Endothelial cell of umbilical vein (primary cell): ENCODE measurements around the gene HMGN1. TPM values are rescaled to one million over a fixed set of nuclear protein-coding genes. Genes with fewer than 3 reads are reported as not detected.

Experiments
- BruUV-seq: library from RNA; stranded (reverse); fragments of 400-500 nt; replicated peaks from 2 replicates; lab custom pipeline; 2021; lab: Mats Ljungman, UMichigan
- CTCF ChIA-PET: fragments of 300-600, 350-600 bp; sonication (Branson Sonifier 250); formaldehyde crosslinking; loops from one replicate; lab custom pipeline; 2021; ENCODE audit warnings: antibody characterized with exemption, inconsistent platforms; lab: Charles Lee
- POLR2A ChIA-PET: fragments of 300-600, 350-600 bp; sonication (Branson Sonifier 250); formaldehyde crosslinking; loops from one replicate; lab custom pipeline; 2021; ENCODE audit warnings: antibody characterized with exemption, inconsistent platforms; lab: Charles Lee
- DNase-seq: peaks from one replicate; pipeline ENCODE4 v3.0.0-alpha.2; 2011; ENCODE audit warnings: low read depth, low spot score
- FAIRE-seq: peaks from 2 replicates; lab custom pipeline; 2011; peaks lifted over from hg19 to GRCh38; lab: Jason Lieb, UNC
- H2AFZ ChIP-seq: 2 replicates; pipeline ENCODE4 v1.6.0; 2012; ENCODE audit warnings: low read depth, low read length, control low read depth, inconsistent platforms
- H3K27ac ChIP-seq: 2 replicates; pipeline ENCODE4 v1.5.1; 2011; ENCODE audit warnings: low read depth, mild to moderate bottlenecking, control low read depth, low read length, moderate library complexity; ENCODE audit not compliant: insufficient read depth
- H3K27me3 ChIP-seq, 2 experiments: 2 replicates each; pipeline versions ENCODE4 v1.6.0 to v1.6.1; 2011; ENCODE audit warnings: low read length in 2 of 2, mixed read lengths in 1 of 2; ENCODE audit not compliant: control insufficient read depth in 2 of 2, insufficient read depth in 2 of 2
- H3K36me3 ChIP-seq, 2 experiments: 2 replicates in 1 of 2; 3 replicates in 1 of 2; pipeline ENCODE4 v1.5.1; 2011; ENCODE audit warnings: low read length in 2 of 2, mild to moderate bottlenecking in 1 of 2, moderate library complexity in 1 of 2; ENCODE audit not compliant: control insufficient read depth in 2 of 2, insufficient read depth in 2 of 2; ENCODE audit errors: extremely low read depth in 1 of 2
- H3K4me1 ChIP-seq: 3 replicates; pipeline ENCODE4 v1.5.1; 2011; ENCODE audit warnings: mild to moderate bottlenecking, low read length; ENCODE audit not compliant: control insufficient read depth, insufficient read depth; ENCODE audit errors: extremely low read depth
- H3K4me2 ChIP-seq: 2 replicates; pipeline ENCODE4 v1.6.1; 2011; ENCODE audit warnings: low read length, control low read depth, mixed read lengths; ENCODE audit not compliant: insufficient read depth
- H3K4me3 ChIP-seq, 3 experiments: fragments of 200-600 bp in 1 of 3; sonication (generic), shearing (Covaris generic) in 1 of 3; replicated peaks in 1 of 3; 2 replicates each; pipeline ENCODE4 v1.5.1; 2011 to 2016; ENCODE audit warnings: control low read depth in 3 of 3, low read length in 3 of 3, mild to moderate bottlenecking in 2 of 3, inconsistent platforms in 1 of 3, low read depth in 1 of 3, moderate library complexity in 1 of 3; ENCODE audit not compliant: insufficient read depth in 1 of 3
- H3K79me2 ChIP-seq: 2 replicates; pipeline ENCODE4 v1.6.0; 2012; ENCODE audit warnings: low read length, inconsistent platforms; ENCODE audit not compliant: control insufficient read depth, insufficient read depth
- H3K9ac ChIP-seq: replicated peaks from 2 replicates; pipeline ENCODE3; 2011; ENCODE audit warnings: low read length, control low read depth; ENCODE audit not compliant: insufficient read depth; ENCODE audit errors: extremely low read depth
- H3K9me1 ChIP-seq: replicated peaks from 3 replicates; pipeline ENCODE4 v1.6.0; 2011; ENCODE audit warnings: mild to moderate bottlenecking, low read length; ENCODE audit not compliant: control insufficient read depth, insufficient read depth; ENCODE audit errors: extremely low read depth
- H3K9me3 ChIP-seq: replicated peaks from 2 replicates; pipeline ENCODE4 v1.5.1; 2012; ENCODE audit warnings: low read length, inconsistent platforms; ENCODE audit not compliant: control insufficient read depth, insufficient read depth
- H4K20me1 ChIP-seq: replicated peaks from 2 replicates; pipeline ENCODE3; 2011; ENCODE audit warnings: mild to moderate bottlenecking, low read length; ENCODE audit not compliant: control insufficient read depth, insufficient read depth; ENCODE audit errors: extremely low read depth
- CTCF ChIP-seq, 2 donors: IDR thresholded peaks; 1 replicate in 1 of 2; 2 replicates in 1 of 2; pipeline ENCODE4 v1.5.1; 2011; ENCODE audit warnings: low read length in 2 of 2, mild to moderate bottlenecking in 2 of 2, moderate library complexity in 2 of 2, control low read depth in 1 of 2, inconsistent platforms in 1 of 2, low read depth in 1 of 2; ENCODE audit not compliant: insufficient read depth in 1 of 2; ENCODE audit errors: extremely low read depth in 1 of 2
- EZH2 ChIP-seq: IDR thresholded peaks from 2 replicates; pipeline ENCODE4 v1.6.1; 2012; ENCODE audit warnings: borderline replicate concordance, low read depth, mild to moderate bottlenecking, moderate library complexity, low read length, inconsistent platforms; ENCODE audit not compliant: severe bottlenecking
- FOS ChIP-seq: IDR thresholded peaks from 2 replicates; pipeline ENCODE4 v1.6.1; 2011; ENCODE audit warnings: mild to moderate bottlenecking, low read length, moderate library complexity, borderline replicate concordance; ENCODE audit not compliant: insufficient read depth
- GATA2 ChIP-seq: IDR thresholded peaks from 2 replicates; pipeline ENCODE4 v1.7.0; 2011; ENCODE audit warnings: low read depth, mild to moderate bottlenecking, moderate library complexity, mixed read lengths, low read length; ENCODE audit not compliant: insufficient read length, insufficient read depth
- JUN ChIP-seq: IDR thresholded peaks from 2 replicates; pipeline ENCODE4 v1.6.1; 2011; ENCODE audit warnings: borderline replicate concordance, low read depth; ENCODE audit not compliant: insufficient read length, insufficient read depth
- MYC ChIP-seq: IDR thresholded peaks from one replicate; pipeline ENCODE4 v1.6.1; 2011; ENCODE audit warnings: mild to moderate bottlenecking, low read depth, low read length
- POLR2A ChIP-seq: IDR thresholded peaks from 2 replicates; pipeline ENCODE4 v1.6.1; 2012; ENCODE audit warnings: low read depth, mild to moderate bottlenecking, control low read depth, low read length
- POLR2AphosphoS5 ChIP-seq: IDR thresholded peaks from 2 replicates; pipeline ENCODE4 v1.6.1; 2012; ENCODE audit warnings: low read depth, mild to moderate bottlenecking, control low read depth, low read length, moderate library complexity; ENCODE audit not compliant: insufficient read depth
- dilution Hi-C: fragments of 300-500 bp; cut with MboI; formaldehyde crosslinking; loops from one replicate; pipeline ENCODE4 v1.15.0; 2019; ENCODE audit warnings: low sequenced_read_pairs; ENCODE audit not compliant: extremely low pct_ligation_motif_present
- intact Hi-C: fragments of 100-400 bp; cut with micrococcal nuclease; formaldehyde crosslinking; loops from one replicate; pipeline ENCODE4 v1.10.0; 2022
- polyA plus RNA-seq, 4 experiments: library from polyadenylated mRNA; depleted of rRNA in 3 of 4; stranded (reverse) in 3 of 4; unstranded in 1 of 4; fragments of >200 nt; gene quantifications; 2 replicates each; pipeline versions ENCODE4 v1.2.1 to v1.2.3, GENCODE V29; 2011 to 2012; ENCODE audit warnings: missing spikeins in 1 of 4
- total RNA-seq: library from RNA; stranded (reverse); gene quantifications from 2 replicates; pipeline ENCODE4 v1.2.3, GENCODE V29; 2021
- TF ChIP-seq, protein P1 (sequence below): IDR thresholded peaks from 2 replicates; pipeline ENCODE4 v1.6.1; 2011; ENCODE audit not compliant: insufficient read depth, insufficient read length

Gene HMGN1
- total and polyA plus RNA-seq, 2 donors (not counting 3 experiments of a cell fraction or from before 2014, with no cell fraction given): 162 to 360 TPM

DNA sequence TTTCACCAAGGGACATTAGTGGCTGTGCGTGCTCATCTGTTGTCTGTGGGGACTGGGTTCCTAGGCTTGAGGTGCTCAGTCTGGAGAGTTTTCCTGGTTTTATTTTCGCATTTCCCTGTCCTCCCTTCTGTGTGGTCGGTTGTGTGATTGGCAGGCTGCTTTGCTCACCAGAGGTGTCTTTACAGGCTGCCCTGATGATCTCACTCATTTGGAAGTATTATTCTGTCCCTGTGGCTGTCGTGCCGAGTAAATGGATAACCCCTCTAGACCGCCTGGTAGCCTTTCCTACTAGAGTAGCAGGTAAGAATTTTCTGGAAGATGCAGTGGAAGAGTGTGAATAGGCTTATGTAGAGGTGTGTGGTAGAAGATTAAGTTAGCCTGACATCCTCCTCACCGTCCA is 44.1 kb upstream of the HMGN1 start:
- H3K4me3 ChIP-seq: no peak overlapping the region
- no peaks in the 10 kb centered on the region for H3K27me3 ChIP-seq
- no TSS peak for BruUV-seq
- peaks cover 17% of the 10 kb centered on the region for H3K79me2 ChIP-seq
- TF ChIP-seq FOS: no peak
- dilution Hi-C loops: no loop called here
- no peak overlapping the region for H3K4me2 ChIP-seq
- intact Hi-C loops: no loop called here
- CTCF ChIA-PET: no interaction called here
- H3K4me1 ChIP-seq: peaks cover 5% of the 10 kb centered on the region
- FAIRE-seq (no peak), DNase-seq (no peak)
- peaks cover 13 to 24% of the 10 kb centered on the region in 2 experiments for H3K36me3 ChIP-seq
- no peaks in the 10 kb centered on the region for H4K20me1 ChIP-seq
- no peak overlapping the region for H3K9ac ChIP-seq
- no peak overlapping the region for H2AFZ ChIP-seq
- H3K27ac ChIP-seq: no peak overlapping the region
- no peaks in the 10 kb centered on the region for H3K9me1 ChIP-seq
- POLR2A ChIA-PET: no interaction called here
- no peaks in the 10 kb centered on the region for H3K9me3 ChIP-seq

- no peak overlapping the region for H2AFZ ChIP-seq
- H3K9ac ChIP-seq: no peak overlapping the region
- H3K4me2 ChIP-seq: no peak overlapping the region
- H3K9me3 ChIP-seq: no peaks in the 10 kb centered on the region
- no peak overlapping the region for H3K4me3 ChIP-seq
- TF ChIP-seq JUN (no peak), EZH2 (no peak), GATA2 (no peak), POLR2A (no peak), CTCF (IDR thresholded peaks at IDR 0.05; ENCODE audit: extremely low read depth in 1 of 2, insufficient read depth in 1 of 2, low read depth in 1 of 2, low read length in 2 of 2) (no peak), FOS (no peak), POLR2AphosphoS5 (no peak), MYC (no peak)
- TF ChIP-seq, protein P1, sequence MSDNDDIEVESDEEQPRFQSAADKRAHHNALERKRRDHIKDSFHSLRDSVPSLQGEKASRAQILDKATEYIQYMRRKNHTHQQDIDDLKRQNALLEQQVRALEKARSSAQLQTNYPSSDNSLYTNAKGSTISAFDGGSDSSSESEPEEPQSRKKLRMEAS: no peak
- dilution Hi-C loops (no loop called here), intact Hi-C loops (no loop called here)
- no peaks in the 10 kb centered on the region for H4K20me1 ChIP-seq
- no TSS peak for BruUV-seq
- no peak overlapping the region for H3K27ac ChIP-seq
- ChIA-PET POLR2A (no interaction called here), CTCF (interaction anchor here (1.4 to 1.7 kb wide), 2 partner anchors 10 to 17 kb away, joined by 4 to 5 read pairs; a partner anchor contains a TSS)
- no peaks in the 10 kb centered on the region for H3K9me1 ChIP-seq
- no peak for DNase-seq
- H3K27me3 ChIP-seq: no peaks in the 10 kb centered on the region
- peaks cover 16% of the 10 kb centered on the region for H3K4me1 ChIP-seq
- H3K79me2 ChIP-seq: peaks cover 31% of the 10 kb centered on the region
- FAIRE-seq: no peak
- peaks cover 13 to 18% of the 10 kb centered on the region in 2 experiments for H3K36me3 ChIP-seq
These were observed 41.4 kb upstream of the HMGN1 start for GRCh38 chr21:39390212-39390765.
